Ectodermal cell (in vitro differentiated cells): Measurements from ENCODE around the gene PDHX.

Experiments
- H3K27ac ChIP-seq: 2 replicates; pipeline ENCODE4 v1.7.0; 2013; ENCODE audit warnings: mild to moderate bottlenecking, low read depth, low read length; ENCODE audit not compliant: insufficient read depth, poor library complexity, severe bottlenecking
- H3K27me3 ChIP-seq: 2 replicates; pipeline ENCODE4 v1.7.0; 2013; ENCODE audit warnings: mild to moderate bottlenecking, low read length; ENCODE audit not compliant: insufficient read depth, control insufficient read depth, poor library complexity, severe bottlenecking
- H3K36me3 ChIP-seq: one replicate; pipeline ENCODE4 v1.7.0; 2013; ENCODE audit warnings: low read length; ENCODE audit not compliant: control insufficient read depth, insufficient read depth
- H3K4me1 ChIP-seq: one replicate; pipeline ENCODE4 v1.7.0; 2013; ENCODE audit warnings: low read length; ENCODE audit not compliant: control insufficient read depth, insufficient read depth
- H3K4me3 ChIP-seq: 2 replicates; pipeline ENCODE4 v1.7.0; 2013; ENCODE audit warnings: low read depth, low read length, control low read depth; ENCODE audit not compliant: insufficient read depth
- H3K9me3 ChIP-seq: 2 replicates; pipeline ENCODE4 v1.7.0; 2013; ENCODE audit warnings: mild to moderate bottlenecking, low read length, moderate library complexity; ENCODE audit not compliant: control insufficient read depth
- WGBS, 2 experiments: methylation state at CpG; one replicate each; pipeline ENCODE4 v1.1.7; 2013; ENCODE audit warnings: missing lambda C conversion rate in 2 of 2; 5-methylcytosine and 5-hydroxymethylcytosine counted together

The PDHX gene

DNA sequence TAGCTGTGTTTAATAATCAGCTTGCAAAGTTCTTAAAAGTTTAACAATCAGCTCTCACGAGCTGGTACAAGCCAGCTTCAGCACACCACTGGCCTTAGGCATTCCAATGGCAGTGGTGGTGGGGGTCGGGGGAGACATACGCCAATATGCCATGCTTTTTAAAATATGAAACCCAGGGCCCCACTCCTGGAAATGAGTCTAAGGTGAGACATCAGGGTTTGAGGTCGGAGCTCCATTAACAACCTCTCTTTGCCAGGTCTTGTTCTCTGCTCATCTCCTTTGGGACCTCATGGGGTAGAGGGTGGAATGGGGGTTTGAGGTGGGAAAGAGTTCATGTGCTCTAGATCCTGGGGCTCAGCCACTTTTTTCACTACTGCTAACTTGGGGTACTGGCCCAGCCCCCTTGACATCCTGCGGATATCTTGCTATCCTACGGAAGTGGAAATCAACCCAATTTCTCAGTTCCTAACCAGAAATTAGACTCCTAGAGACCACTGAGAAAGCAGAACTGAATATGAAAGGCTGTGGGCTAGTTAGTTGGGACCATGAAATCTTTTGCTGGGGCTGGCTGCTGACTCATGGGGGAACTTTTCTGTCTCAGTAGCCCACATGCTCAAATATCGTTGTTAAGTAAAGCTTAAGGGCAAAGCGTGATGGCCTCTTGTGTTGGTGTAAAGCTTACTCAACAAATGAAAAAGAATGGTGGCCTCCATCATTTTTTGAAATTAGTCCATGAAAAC, 90.1 kb downstream of the PDHX start:
- Histone ChIP-seq H3K4me1 (no peaks in the 10 kb centered on the region), H3K27me3 (no peaks in the 10 kb centered on the region), H3K9me3 (no peaks in the 10 kb centered on the region), H3K36me3 (no peaks in the 10 kb centered on the region), H3K27ac (no peak overlapping the region), H3K4me3 (no peak overlapping the region)
- 85 to 87% methylated on average over 8 of the region's 8 CpGs for WGBS, 2 experiments

DNA sequence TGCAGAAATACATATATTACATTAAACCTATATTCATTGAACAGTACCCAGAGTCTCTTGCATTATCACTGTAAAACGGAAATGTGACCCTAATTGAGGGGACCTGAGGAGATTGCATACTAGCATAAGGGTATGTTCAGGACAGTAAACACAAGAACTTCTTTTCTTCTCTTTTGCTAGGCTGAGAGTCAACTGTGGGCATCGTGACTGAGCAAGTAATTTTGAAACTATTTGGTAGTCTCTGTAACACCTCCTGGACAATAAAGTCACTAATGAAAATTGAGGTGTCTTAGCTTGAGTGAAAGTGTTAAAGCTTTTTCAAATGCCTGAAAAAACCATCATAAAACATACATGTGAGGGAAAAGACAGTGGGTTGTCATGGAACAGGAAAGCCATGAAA, 90.9 kb downstream of the PDHX start:
- Histone ChIP-seq H3K27ac (no peak overlapping the region), H3K4me1 (no peaks in the 10 kb centered on the region), H3K36me3 (no peaks in the 10 kb centered on the region), H3K4me3 (no peak overlapping the region), H3K9me3 (no peaks in the 10 kb centered on the region), H3K27me3 (no peaks in the 10 kb centered on the region)
- WGBS, 2 experiments: 90% methylated on average over 1 to 2 of the region's 2 CpGs

DNA sequence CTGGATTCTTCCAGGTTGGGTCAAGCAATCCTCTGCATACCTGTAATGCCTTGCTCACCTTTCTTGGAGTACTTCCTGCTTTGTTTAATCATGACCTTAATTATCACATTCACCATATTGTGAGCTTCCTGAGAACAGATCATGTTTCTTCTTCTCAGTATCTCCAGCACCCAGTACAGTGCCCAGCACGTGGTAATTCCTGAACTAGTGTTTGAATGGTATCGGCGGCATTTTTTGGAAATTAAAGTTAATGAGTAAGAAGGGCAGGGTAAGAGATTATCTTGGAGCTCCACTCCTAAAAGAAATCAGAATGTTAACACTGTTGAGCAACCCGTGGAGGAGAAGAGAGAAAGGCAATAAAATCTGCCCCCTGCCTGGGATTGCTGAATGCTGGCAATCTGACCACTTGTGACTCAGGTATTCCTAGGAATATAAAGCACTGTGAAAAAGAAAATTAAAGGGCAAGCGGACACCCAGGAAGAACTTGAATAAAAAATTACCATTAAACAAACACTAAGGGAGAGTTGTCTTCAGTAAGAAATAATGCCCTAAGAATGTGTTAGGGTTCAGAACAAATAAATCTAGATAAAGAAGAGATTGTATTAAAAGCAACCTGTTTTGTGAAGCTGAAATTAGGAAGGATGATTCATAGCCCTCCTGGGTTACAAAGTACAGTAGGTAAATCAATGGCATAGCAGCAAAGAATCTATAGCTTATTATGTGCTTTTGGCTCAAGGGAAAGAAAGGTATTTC, 92.9 kb downstream of the PDHX start:
- Histone ChIP-seq H3K27me3 (no peaks in the 10 kb centered on the region), H3K4me3 (no peak overlapping the region), H3K9me3 (no peaks in the 10 kb centered on the region), H3K36me3 (no peaks in the 10 kb centered on the region), H3K27ac (no peak overlapping the region), H3K4me1 (no peaks in the 10 kb centered on the region)
- WGBS, 2 experiments: 79 to 83% methylated on average over 4 to 5 of the region's 5 CpGs

DNA sequence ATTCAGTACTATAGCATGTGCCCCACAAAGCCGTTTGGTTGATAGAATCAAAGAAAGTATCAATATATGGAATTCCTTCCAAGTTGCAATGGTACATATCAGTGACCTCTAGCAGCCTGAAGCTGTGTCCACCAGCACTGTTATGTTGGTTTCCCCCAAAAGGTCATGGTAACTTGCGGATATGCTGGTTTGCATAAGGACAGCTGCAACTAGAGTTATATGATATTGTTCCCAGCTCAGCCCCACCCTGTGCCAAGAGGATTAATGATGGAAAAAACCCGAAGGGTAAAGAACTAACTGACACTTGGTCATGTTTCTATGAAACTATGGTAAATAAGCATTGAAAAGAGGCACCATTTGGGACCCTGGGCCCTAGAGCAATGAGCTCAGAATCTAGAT, 93.5 kb downstream of the PDHX start:
- Histone ChIP-seq H3K9me3 (no peaks in the 10 kb centered on the region), H3K36me3 (no peaks in the 10 kb centered on the region), H3K4me3 (no peak overlapping the region), H3K4me1 (no peaks in the 10 kb centered on the region), H3K27ac (no peak overlapping the region), H3K27me3 (no peaks in the 10 kb centered on the region)
- WGBS, 2 experiments: 57 to 65% methylated on average over 3 of the region's 3 CpGs

DNA sequence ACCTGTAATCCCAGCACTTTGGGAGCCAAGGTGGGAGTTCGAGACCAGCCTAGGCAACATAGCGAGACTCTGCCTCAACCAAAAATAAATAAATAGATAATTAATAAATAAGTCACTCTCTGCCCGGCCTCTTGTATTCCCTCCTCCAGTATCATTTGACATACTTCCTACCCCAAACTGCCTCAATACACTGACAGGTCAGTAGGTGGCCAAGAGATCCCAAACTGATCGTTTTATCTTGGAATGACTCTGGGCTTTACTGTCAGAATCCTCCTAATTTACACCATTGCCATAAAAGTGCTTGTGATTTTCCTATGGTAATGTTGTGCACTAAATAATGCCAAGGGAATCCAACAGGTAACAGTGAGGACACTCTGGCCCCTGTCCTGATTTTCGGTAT, 94.2 kb downstream of the PDHX start:
- H3K9me3 ChIP-seq: no peaks in the 10 kb centered on the region
- 61 to 64% methylated on average over 4 to 5 of the region's 5 CpGs for whole genome bisulfite sequencing, 2 experiments
- no peak overlapping the region for H3K4me3 ChIP-seq
- no peaks in the 10 kb centered on the region for H3K36me3 ChIP-seq
- H3K27ac ChIP-seq: no peak overlapping the region
- H3K4me1 ChIP-seq: no peaks in the 10 kb centered on the region
- H3K27me3 ChIP-seq: no peaks in the 10 kb centered on the region

DNA sequence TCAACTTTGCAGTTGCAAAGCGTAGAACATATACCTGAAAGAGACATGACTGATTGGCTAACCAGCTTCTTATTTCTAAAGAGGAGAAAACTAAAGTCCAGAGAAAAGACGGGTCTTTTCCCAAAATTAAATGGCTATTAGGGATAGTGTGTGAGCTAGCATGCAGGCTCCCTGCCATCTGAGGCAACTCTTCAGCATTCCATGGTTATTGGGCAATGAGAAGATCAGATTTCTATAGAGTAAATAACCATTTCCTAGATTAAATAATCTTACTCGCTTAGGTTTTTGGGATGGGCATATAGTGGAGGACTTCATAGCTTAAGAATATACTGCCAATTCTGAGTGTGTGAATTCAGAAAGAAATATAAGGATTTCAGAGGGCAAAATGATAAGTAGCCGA, 95.0 kb downstream of the PDHX start:
- Histone ChIP-seq H3K9me3 (no peaks in the 10 kb centered on the region), H3K4me3 (no peak overlapping the region), H3K4me1 (no peaks in the 10 kb centered on the region), H3K36me3 (no peaks in the 10 kb centered on the region), H3K27me3 (no peaks in the 10 kb centered on the region), H3K27ac (no peak overlapping the region)
- WGBS, 2 experiments: 91 to 99% methylated on average over 4 of the region's 4 CpGs

DNA sequence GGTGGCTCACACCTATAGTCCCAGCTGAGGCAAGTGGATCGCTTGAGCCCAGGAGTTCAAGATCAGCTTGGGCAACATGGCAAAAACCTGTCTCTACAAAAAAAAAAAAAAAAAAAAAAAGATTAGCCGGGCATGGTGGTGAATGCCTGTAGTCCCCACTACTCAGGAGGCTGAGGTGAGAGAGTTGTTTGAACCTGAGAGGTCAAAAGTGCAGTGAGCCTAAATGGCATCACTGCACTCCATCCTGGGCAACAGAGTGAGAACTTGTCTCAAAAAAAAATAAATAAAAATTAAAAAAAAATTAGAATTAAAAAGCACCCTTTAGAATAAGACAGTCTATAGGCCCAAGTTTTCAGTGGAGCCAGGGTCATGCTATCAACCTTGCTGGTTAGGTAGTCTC, 95.5 kb downstream of the PDHX start:
- 90 to 96% methylated on average over 2 of the region's 2 CpGs for WGBS, 2 experiments
- no peak overlapping the region for H3K4me3 ChIP-seq

DNA sequence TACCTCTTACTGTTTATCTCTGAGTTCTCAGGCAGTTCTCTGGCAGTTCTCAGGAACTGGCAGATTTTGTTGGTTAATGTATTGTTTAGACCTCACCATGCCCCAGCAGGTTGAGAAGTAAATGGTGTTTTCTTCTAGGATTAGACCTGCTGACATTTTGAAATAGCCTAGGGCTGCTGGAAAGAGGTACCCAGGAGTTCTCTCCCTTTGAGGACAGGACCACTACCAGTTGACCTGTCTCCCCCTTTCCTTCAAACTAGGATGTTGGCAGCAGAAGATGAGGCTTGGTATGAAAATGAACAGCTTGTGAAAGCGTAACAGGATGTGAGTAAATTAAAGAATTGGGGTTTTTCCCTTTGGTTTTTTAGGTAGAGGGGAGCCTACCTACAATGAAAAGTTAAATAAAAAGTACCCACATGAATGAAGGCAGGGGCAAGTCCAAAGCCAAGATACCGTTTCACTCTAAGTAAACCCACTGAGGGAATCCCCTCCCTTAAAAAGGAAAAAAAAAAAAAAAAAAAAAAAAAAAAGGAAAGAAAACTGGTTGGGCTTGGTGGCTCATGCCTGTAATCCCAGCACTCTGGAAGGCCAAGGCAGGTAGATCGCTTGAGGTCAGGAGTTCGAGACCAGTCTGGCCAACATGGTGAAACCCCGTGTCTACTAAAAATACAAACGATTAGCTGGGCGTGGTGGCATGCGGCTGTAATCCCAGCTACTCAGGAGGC, 96.2 kb downstream of the PDHX start:
- Histone ChIP-seq H3K36me3 (no peaks in the 10 kb centered on the region), H3K27ac (no peak overlapping the region), H3K27me3 (no peaks in the 10 kb centered on the region), H3K4me1 (no peaks in the 10 kb centered on the region), H3K4me3 (no peak overlapping the region), H3K9me3 (no peaks in the 10 kb centered on the region)
- 89 to 96% methylated on average over 8 of the region's 8 CpGs for WGBS, 2 experiments

More for the DNA sequence above, 95.5 kb downstream of the PDHX start:
- no peak overlapping the region for H3K27ac ChIP-seq
- no peaks in the 10 kb centered on the region for H3K36me3 ChIP-seq
- no peaks in the 10 kb centered on the region for H3K9me3 ChIP-seq
- H3K4me1 ChIP-seq: no peaks in the 10 kb centered on the region
- no peaks in the 10 kb centered on the region for H3K27me3 ChIP-seq

DNA sequence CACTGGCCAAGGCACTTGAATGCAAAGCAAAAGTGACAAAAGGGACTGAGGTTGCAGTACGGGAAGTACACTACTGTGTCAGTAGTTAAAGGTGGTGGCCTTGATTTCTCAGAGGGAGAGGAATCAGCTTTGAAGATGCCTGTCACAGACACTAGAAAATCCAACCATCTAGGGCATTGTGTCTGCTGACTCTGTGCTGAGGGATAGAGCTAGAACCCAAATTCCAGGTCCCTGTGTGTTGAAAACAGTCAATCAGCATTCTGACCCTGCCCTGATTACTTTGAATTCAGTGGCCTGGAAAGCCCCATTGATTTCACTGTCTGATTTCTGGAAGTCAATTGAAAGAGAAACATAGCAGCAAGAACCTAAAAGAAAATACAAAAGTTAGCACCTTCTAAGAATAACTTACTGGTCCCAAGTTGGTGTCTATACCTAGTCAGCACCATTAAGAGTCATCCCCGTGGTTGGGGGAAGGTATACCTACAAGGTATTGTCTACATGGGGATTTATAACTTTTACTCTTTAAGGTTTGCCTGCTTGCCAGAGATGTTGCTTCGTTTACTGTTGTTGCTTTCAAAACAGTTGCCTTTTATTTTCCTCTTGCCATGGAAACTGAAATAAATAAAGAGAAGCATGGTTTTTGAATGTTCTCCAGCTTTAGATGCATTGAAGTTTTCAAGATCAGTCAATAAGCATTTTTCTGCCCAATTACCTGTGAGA, 97.3 kb downstream of the PDHX start:
- Histone ChIP-seq H3K4me3 (no peak overlapping the region), H3K4me1 (no peaks in the 10 kb centered on the region), H3K36me3 (no peaks in the 10 kb centered on the region), H3K27ac (no peak overlapping the region), H3K27me3 (no peaks in the 10 kb centered on the region), H3K9me3 (no peaks in the 10 kb centered on the region)
- 96 to 100% methylated on average over 3 of the region's 3 CpGs for WGBS, 2 experiments

DNA sequence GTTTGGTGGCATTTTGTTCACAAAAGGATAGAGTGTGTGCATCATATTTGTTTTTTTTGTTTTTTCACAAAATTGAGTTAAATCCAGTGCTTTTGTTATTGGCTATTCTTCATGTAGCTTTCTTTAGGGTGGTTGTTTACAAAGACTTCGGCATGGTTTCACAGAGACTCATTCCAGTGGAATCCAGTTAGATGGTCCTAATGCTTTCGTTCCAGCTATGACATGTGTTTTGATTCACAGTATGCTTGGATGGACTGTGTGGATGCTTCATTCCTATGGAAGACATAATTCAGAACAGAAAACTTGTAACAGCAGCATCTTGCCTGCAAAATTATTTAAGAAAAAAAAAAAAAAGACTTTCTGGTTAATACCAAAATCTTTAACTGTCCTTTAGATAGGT, 97.9 kb downstream of the PDHX start:
- no peaks in the 10 kb centered on the region for H3K36me3 ChIP-seq

More for the DNA sequence above, 97.9 kb downstream of the PDHX start:
- WGBS, 2 experiments: 87 to 97% methylated on average over 2 of the region's 2 CpGs
- Histone ChIP-seq H3K27me3 (no peaks in the 10 kb centered on the region), H3K4me3 (no peak overlapping the region), H3K9me3 (no peaks in the 10 kb centered on the region), H3K4me1 (no peaks in the 10 kb centered on the region), H3K27ac (no peak overlapping the region)
